Keratinocyte (primary cell): ENCODE results near the gene B4GALT2.

Experiments used
- CTCF ChIP-seq, 3 experiments: IDR thresholded peaks in 1 of 3; conservative IDR thresholded peaks in 1 of 3; optimal IDR thresholded peaks in 1 of 3; 2 replicates in 2 of 3; 3 replicates in 1 of 3; pipeline versions ENCODE3 to v1.5.1; 2011; ENCODE audit warnings: low read length in 3 of 3, mild to moderate bottlenecking in 3 of 3, moderate library complexity in 2 of 3, control low read depth in 1 of 3, inconsistent platforms in 1 of 3; ENCODE audit not compliant: insufficient read depth in 2 of 3; ENCODE audit errors: extremely low read depth in 1 of 3
- EZH2 ChIP-seq: IDR thresholded peaks from one replicate; pipeline ENCODE4 v1.6.1; 2012; ENCODE audit warnings: inconsistent platforms, mild to moderate bottlenecking, low read length, moderate library complexity

GRCh38 chr1:43960798-43961197 lies 18.2 kb upstream of the B4GALT2 start:
- TF ChIP-seq CTCF (optimal IDR thresholded peaks at IDR 0.05 in 1 of 3, IDR thresholded peaks at IDR 0.05 in 1 of 3, conservative IDR thresholded peaks at IDR 0.05 in 1 of 3; ENCODE audit: extremely low read depth in 1 of 3, insufficient read depth in 2 of 3, low read length in 3 of 3) (no peak), EZH2 (no peak)
